ENCODE measurements around the gene PVALB.

The PVALB gene

GRCh38 chr22:36761553-36762240 is 55.1 kb downstream of the PVALB start:
- TF ChIP-seq CTCF (IDR thresholded peaks at IDR 0.05) = no peak
- no peak for TF ChIP-seq ZFX (IDR thresholded peaks at IDR 0.05; ENCODE audit: borderline replicate concordance)
- no peak overlapping the region for H3K27ac ChIP-seq

GRCh38 chr22:36760786-36761185 is 56.0 kb downstream of the PVALB start:
- TF ChIP-seq ZFX (IDR thresholded peaks at IDR 0.05; ENCODE audit: borderline replicate concordance) (no peak), CTCF (IDR thresholded peaks at IDR 0.05) (no peak)
- no peak overlapping the region for H3K27ac ChIP-seq

- TF ChIP-seq CTCF (IDR thresholded peaks at IDR 0.05) = no peak
- no peak for TF ChIP-seq ZFX (IDR thresholded peaks at IDR 0.05; ENCODE audit: borderline replicate concordance)
These were observed 57.2 kb downstream of the PVALB start for GRCh38 chr22:36759481-36760159.

GRCh38 chr22:36758792-36759271 is 58.0 kb downstream of the PVALB start:
- H3K27ac ChIP-seq = no peak overlapping the region
- TF ChIP-seq ZFX (IDR thresholded peaks at IDR 0.05; ENCODE audit: borderline replicate concordance) (no peak), CTCF (IDR thresholded peaks at IDR 0.05) (no peak)

More at GRCh38 chr22:36759481-36760159, 57.2 kb downstream of the PVALB start:
- H3K27ac ChIP-seq = no peak overlapping the region

- TF ChIP-seq CTCF (IDR thresholded peaks at IDR 0.05) (peak; percentile 95), ZFX (IDR thresholded peaks at IDR 0.05; ENCODE audit: borderline replicate concordance) (no peak)
- no peak overlapping the region for H3K27ac ChIP-seq
These were observed 59.1 kb downstream of the PVALB start for GRCh38 chr22:36757668-36758211.

- no peak for TF ChIP-seq CTCF (IDR thresholded peaks at IDR 0.05)
- no peak for TF ChIP-seq ZFX (IDR thresholded peaks at IDR 0.05; ENCODE audit: borderline replicate concordance)
- H3K27ac ChIP-seq = no peak overlapping the region
These were observed 59.8 kb downstream of the PVALB start for GRCh38 chr22:36756746-36757655.

All from 22Rv1 (cell line).